Neural cell (in vitro differentiated cells): ENCODE results near the gene CIDEA. TPM values are rescaled to one million over a fixed set of nuclear protein-coding genes. Genes with fewer than 3 reads are reported as not detected.

Experiments
- H2AFZ ChIP-seq: fragments of 200-600, 300-800 bp; sonication (generic), shearing (Covaris generic); 2 replicates; pipeline ENCODE4 v1.6.0; 2014; ENCODE audit warnings: low read depth, mild to moderate bottlenecking, antibody characterized with exemption, low read length, moderate library complexity
- H3F3A ChIP-seq: fragments of 200-600 bp; shearing (Covaris generic); 2 replicates; pipeline ENCODE4 v1.6.1; 2016; ENCODE audit warnings: mild to moderate bottlenecking, moderate library complexity, mixed read lengths, antibody characterized with exemption, low read length; ENCODE audit not compliant: insufficient read depth, poor library complexity, severe bottlenecking
- H3K27ac ChIP-seq: fragments of 200-600, 300-800 bp; sonication (generic), shearing (Covaris generic); 2 replicates; pipeline ENCODE4 v1.5.1; 2014; ENCODE audit warnings: mild to moderate bottlenecking, low read length, moderate library complexity
- H3K27me3 ChIP-seq: fragments of 300-800, 200-600 bp; sonication (generic), shearing (Covaris generic); 2 replicates; pipeline ENCODE4 v1.6.0; 2014; ENCODE audit warnings: mild to moderate bottlenecking, low read depth, low read length, moderate library complexity; ENCODE audit not compliant: insufficient read depth
- H3K36me3 ChIP-seq: fragments of 300-800, 200-600 bp; sonication (generic), shearing (Covaris generic); 2 replicates; pipeline ENCODE4 v1.5.1; 2014; ENCODE audit warnings: mild to moderate bottlenecking, antibody characterized with exemption, low read length, moderate library complexity; ENCODE audit not compliant: insufficient read depth
- H3K4me2 ChIP-seq: fragments of 300-800, 200-600 bp; sonication (generic), shearing (Covaris generic); 2 replicates; pipeline ENCODE4 v1.6.0; 2014; ENCODE audit warnings: mild to moderate bottlenecking, low read length
- H3K4me3 ChIP-seq: fragments of 300-800, 200-600 bp; sonication (generic), shearing (Covaris generic); 2 replicates; pipeline ENCODE4 v1.5.1; 2014; ENCODE audit warnings: mild to moderate bottlenecking, low read length, moderate library complexity
- H3K79me2 ChIP-seq: fragments of 200-600 bp; shearing (Covaris generic); replicated peaks from 2 replicates; pipeline ENCODE4 v1.6.0; 2014; ENCODE audit warnings: mild to moderate bottlenecking, low read length, moderate library complexity; ENCODE audit not compliant: insufficient read depth
- H3K9ac ChIP-seq: fragments of 300-800, 200-600 bp; sonication (generic), shearing (Covaris generic); 2 replicates; pipeline ENCODE4 v1.6.1; 2016; ENCODE audit warnings: mild to moderate bottlenecking, low read length, mixed read lengths
- H3K9me2 ChIP-seq: fragments of 200-600 bp; shearing (Covaris generic); 2 replicates; pipeline ENCODE4 v1.6.1; 2016; ENCODE audit warnings: mild to moderate bottlenecking, low read length, mixed read lengths; ENCODE audit not compliant: insufficient read depth
- H3K9me3 ChIP-seq: fragments of 200-600, 300-800 bp; sonication (generic), shearing (Covaris generic); 2 replicates; pipeline ENCODE4 v1.6.1; 2016; ENCODE audit warnings: mild to moderate bottlenecking, mixed run types, low read length, moderate library complexity, mixed read lengths
- H4K20me1 ChIP-seq: fragments of 200-600 bp; shearing (Covaris generic); 2 replicates; pipeline ENCODE4 v1.6.1; 2016; ENCODE audit warnings: mild to moderate bottlenecking, mixed run types; ENCODE audit not compliant: insufficient read depth
- CTCF ChIP-seq: fragments of 450-650 bp; IDR thresholded peaks from 2 replicates; pipeline ENCODE4 v1.5.1; 2014; ENCODE audit warnings: antibody characterized with exemption, mild to moderate bottlenecking, moderate library complexity; ENCODE audit not compliant: poor library complexity, severe bottlenecking
- EP300 ChIP-seq: fragments of 450-650 bp; conservative IDR thresholded peaks from 2 replicates; pipeline ENCODE4 v1.6.1; 2014; ENCODE audit warnings: antibody characterized with exemption, mild to moderate bottlenecking, moderate library complexity; ENCODE audit not compliant: poor library complexity, severe bottlenecking
- EZH2 ChIP-seq: fragments of 200-600, 300-800 bp; shearing (Covaris generic), sonication (generic); IDR thresholded peaks from 2 replicates; pipeline ENCODE4 v1.6.1; 2014; ENCODE audit warnings: antibody characterized with exemption, low read length, borderline replicate concordance, mild to moderate bottlenecking; ENCODE audit not compliant: insufficient read depth, poor library complexity, severe bottlenecking
- MXI1 ChIP-seq: fragments of 450-650 bp; conservative IDR thresholded peaks from 2 replicates; pipeline ENCODE4 v1.6.1; 2014; ENCODE audit warnings: antibody characterized with exemption, mild to moderate bottlenecking; ENCODE audit not compliant: poor library complexity, severe bottlenecking
- POLR2AphosphoS5 ChIP-seq: IDR thresholded peaks from 2 replicates; pipeline ENCODE4 v1.6.1; 2012
- RAD21 ChIP-seq: fragments of 450-650 bp; conservative IDR thresholded peaks from 2 replicates; pipeline ENCODE4 v1.6.1; 2014; ENCODE audit warnings: antibody characterized with exemption, mild to moderate bottlenecking, moderate library complexity
- REST ChIP-seq: IDR thresholded peaks from 2 replicates; pipeline ENCODE4 v1.6.1; 2012; ENCODE audit warnings: borderline replicate concordance
- SMC3 ChIP-seq: fragments of 450-650 bp; conservative IDR thresholded peaks from 2 replicates; pipeline ENCODE4 v1.6.1; 2014; ENCODE audit warnings: antibody characterized with exemption, mild to moderate bottlenecking, moderate library complexity; ENCODE audit not compliant: poor library complexity
- TAF1 ChIP-seq: IDR thresholded peaks from 2 replicates; pipeline ENCODE4 v1.6.1; 2012; ENCODE audit warnings: low read depth
- polyA plus RNA-seq: library from polyadenylated mRNA; depleted of rRNA; stranded (reverse); fragments of >200 nt; gene quantifications from 2 replicates; pipeline ENCODE4 v1.2.3, GENCODE V29; 2014

Gene CIDEA
- polyA plus RNA-seq, 1 donor from 2014 or later: not detected

GRCh38 chr18:12255626-12256026 is 1.5 kb downstream of the CIDEA start:
- H3K4me3 ChIP-seq: no peak overlapping the region
- no peaks in the 10 kb centered on the region for H3F3A ChIP-seq
- no peak overlapping the region for H3K9ac ChIP-seq
- no peaks in the 10 kb centered on the region for H4K20me1 ChIP-seq
- no peaks in the 10 kb centered on the region for H3K9me2 ChIP-seq
- H3K27me3 ChIP-seq: peaks cover 62% of the 10 kb centered on the region
- no peaks in the 10 kb centered on the region for H3K36me3 ChIP-seq
- no peaks in the 10 kb centered on the region for H3K79me2 ChIP-seq
- H3K4me2 ChIP-seq: no peak overlapping the region
- H3K9me3 ChIP-seq: no peaks in the 10 kb centered on the region
- H3K27ac ChIP-seq: no peak overlapping the region
- TF ChIP-seq CTCF (no peak), TAF1 (no peak), POLR2AphosphoS5 (no peak), SMC3 (no peak), RAD21 (no peak), EP300 (no peak), EZH2 (no peak), MXI1 (no peak)
- no peak overlapping the region for H2AFZ ChIP-seq

GRCh38 chr18:12256951-12257350 is 2.8 kb downstream of the CIDEA start:
- no peak overlapping the region for H3K4me3 ChIP-seq
- H3K9me2 ChIP-seq: no peaks in the 10 kb centered on the region
- no peaks in the 10 kb centered on the region for H3K79me2 ChIP-seq
- no peaks in the 10 kb centered on the region for H3F3A ChIP-seq
- TF ChIP-seq EZH2 (no peak), MXI1 (no peak), REST (no peak), SMC3 (no peak), EP300 (no peak)
- H3K27ac ChIP-seq: no peak overlapping the region
- no peak overlapping the region for H3K9ac ChIP-seq
- peaks cover 58% of the 10 kb centered on the region for H3K27me3 ChIP-seq
- H4K20me1 ChIP-seq: no peaks in the 10 kb centered on the region
- no peaks in the 10 kb centered on the region for H3K9me3 ChIP-seq
- no peak overlapping the region for H2AFZ ChIP-seq
- H3K4me2 ChIP-seq: no peak overlapping the region
- H3K36me3 ChIP-seq: no peaks in the 10 kb centered on the region
